Neural cell (in vitro differentiated cells): Measurements from ENCODE around the gene MS4A18. TPM values are rescaled to one million over a fixed set of nuclear protein-coding genes. Genes with fewer than 3 reads are reported as not detected.

Experiments
- H2AFZ ChIP-seq: fragments of 200-600, 300-800 bp; sonication (generic), shearing (Covaris generic); 2 replicates; pipeline ENCODE4 v1.6.0; 2014; ENCODE audit warnings: low read depth, mild to moderate bottlenecking, antibody characterized with exemption, low read length, moderate library complexity
- H3F3A ChIP-seq: fragments of 200-600 bp; shearing (Covaris generic); 2 replicates; pipeline ENCODE4 v1.6.1; 2016; ENCODE audit warnings: mild to moderate bottlenecking, moderate library complexity, mixed read lengths, antibody characterized with exemption, low read length; ENCODE audit not compliant: insufficient read depth, poor library complexity, severe bottlenecking
- H3K27ac ChIP-seq: fragments of 200-600, 300-800 bp; sonication (generic), shearing (Covaris generic); 2 replicates; pipeline ENCODE4 v1.5.1; 2014; ENCODE audit warnings: mild to moderate bottlenecking, low read length, moderate library complexity
- H3K27me3 ChIP-seq: fragments of 300-800, 200-600 bp; sonication (generic), shearing (Covaris generic); 2 replicates; pipeline ENCODE4 v1.6.0; 2014; ENCODE audit warnings: mild to moderate bottlenecking, low read depth, low read length, moderate library complexity; ENCODE audit not compliant: insufficient read depth
- H3K36me3 ChIP-seq: fragments of 300-800, 200-600 bp; sonication (generic), shearing (Covaris generic); 2 replicates; pipeline ENCODE4 v1.5.1; 2014; ENCODE audit warnings: mild to moderate bottlenecking, antibody characterized with exemption, low read length, moderate library complexity; ENCODE audit not compliant: insufficient read depth
- H3K4me2 ChIP-seq: fragments of 300-800, 200-600 bp; sonication (generic), shearing (Covaris generic); 2 replicates; pipeline ENCODE4 v1.6.0; 2014; ENCODE audit warnings: mild to moderate bottlenecking, low read length
- H3K4me3 ChIP-seq: fragments of 300-800, 200-600 bp; sonication (generic), shearing (Covaris generic); 2 replicates; pipeline ENCODE4 v1.5.1; 2014; ENCODE audit warnings: mild to moderate bottlenecking, low read length, moderate library complexity
- H3K79me2 ChIP-seq: fragments of 200-600 bp; shearing (Covaris generic); replicated peaks from 2 replicates; pipeline ENCODE4 v1.6.0; 2014; ENCODE audit warnings: mild to moderate bottlenecking, low read length, moderate library complexity; ENCODE audit not compliant: insufficient read depth
- H3K9ac ChIP-seq: fragments of 300-800, 200-600 bp; sonication (generic), shearing (Covaris generic); 2 replicates; pipeline ENCODE4 v1.6.1; 2016; ENCODE audit warnings: mild to moderate bottlenecking, low read length, mixed read lengths
- H3K9me2 ChIP-seq: fragments of 200-600 bp; shearing (Covaris generic); 2 replicates; pipeline ENCODE4 v1.6.1; 2016; ENCODE audit warnings: mild to moderate bottlenecking, low read length, mixed read lengths; ENCODE audit not compliant: insufficient read depth
- H3K9me3 ChIP-seq: fragments of 200-600, 300-800 bp; sonication (generic), shearing (Covaris generic); 2 replicates; pipeline ENCODE4 v1.6.1; 2016; ENCODE audit warnings: mild to moderate bottlenecking, mixed run types, low read length, moderate library complexity, mixed read lengths
- H4K20me1 ChIP-seq: fragments of 200-600 bp; shearing (Covaris generic); 2 replicates; pipeline ENCODE4 v1.6.1; 2016; ENCODE audit warnings: mild to moderate bottlenecking, mixed run types; ENCODE audit not compliant: insufficient read depth
- EP300 ChIP-seq: fragments of 450-650 bp; conservative IDR thresholded peaks from 2 replicates; pipeline ENCODE4 v1.6.1; 2014; ENCODE audit warnings: antibody characterized with exemption, mild to moderate bottlenecking, moderate library complexity; ENCODE audit not compliant: poor library complexity, severe bottlenecking
- EZH2 ChIP-seq: fragments of 200-600, 300-800 bp; shearing (Covaris generic), sonication (generic); IDR thresholded peaks from 2 replicates; pipeline ENCODE4 v1.6.1; 2014; ENCODE audit warnings: antibody characterized with exemption, low read length, borderline replicate concordance, mild to moderate bottlenecking; ENCODE audit not compliant: insufficient read depth, poor library complexity, severe bottlenecking
- MXI1 ChIP-seq: fragments of 450-650 bp; conservative IDR thresholded peaks from 2 replicates; pipeline ENCODE4 v1.6.1; 2014; ENCODE audit warnings: antibody characterized with exemption, mild to moderate bottlenecking; ENCODE audit not compliant: poor library complexity, severe bottlenecking
- POLR2AphosphoS5 ChIP-seq: IDR thresholded peaks from 2 replicates; pipeline ENCODE4 v1.6.1; 2012
- RAD21 ChIP-seq: fragments of 450-650 bp; conservative IDR thresholded peaks from 2 replicates; pipeline ENCODE4 v1.6.1; 2014; ENCODE audit warnings: antibody characterized with exemption, mild to moderate bottlenecking, moderate library complexity
- SMC3 ChIP-seq: fragments of 450-650 bp; conservative IDR thresholded peaks from 2 replicates; pipeline ENCODE4 v1.6.1; 2014; ENCODE audit warnings: antibody characterized with exemption, mild to moderate bottlenecking, moderate library complexity; ENCODE audit not compliant: poor library complexity
- TAF1 ChIP-seq: IDR thresholded peaks from 2 replicates; pipeline ENCODE4 v1.6.1; 2012; ENCODE audit warnings: low read depth
- polyA plus RNA-seq: library from polyadenylated mRNA; depleted of rRNA; stranded (reverse); fragments of >200 nt; gene quantifications from 2 replicates; pipeline ENCODE4 v1.2.3, GENCODE V29; 2014
- TF ChIP-seq, protein P1 (sequence below): IDR thresholded peaks from 2 replicates; pipeline ENCODE4 v1.6.1; 2012; ENCODE audit warnings: borderline replicate concordance
- TF ChIP-seq, protein P2 (sequence below): fragments of 450-650 bp; IDR thresholded peaks from 2 replicates; pipeline ENCODE4 v1.5.1; 2014; ENCODE audit warnings: antibody characterized with exemption, mild to moderate bottlenecking, moderate library complexity; ENCODE audit not compliant: poor library complexity, severe bottlenecking

Gene MS4A18
- polyA plus RNA-seq, 1 donor from 2014 or later, result not detected

DNA sequence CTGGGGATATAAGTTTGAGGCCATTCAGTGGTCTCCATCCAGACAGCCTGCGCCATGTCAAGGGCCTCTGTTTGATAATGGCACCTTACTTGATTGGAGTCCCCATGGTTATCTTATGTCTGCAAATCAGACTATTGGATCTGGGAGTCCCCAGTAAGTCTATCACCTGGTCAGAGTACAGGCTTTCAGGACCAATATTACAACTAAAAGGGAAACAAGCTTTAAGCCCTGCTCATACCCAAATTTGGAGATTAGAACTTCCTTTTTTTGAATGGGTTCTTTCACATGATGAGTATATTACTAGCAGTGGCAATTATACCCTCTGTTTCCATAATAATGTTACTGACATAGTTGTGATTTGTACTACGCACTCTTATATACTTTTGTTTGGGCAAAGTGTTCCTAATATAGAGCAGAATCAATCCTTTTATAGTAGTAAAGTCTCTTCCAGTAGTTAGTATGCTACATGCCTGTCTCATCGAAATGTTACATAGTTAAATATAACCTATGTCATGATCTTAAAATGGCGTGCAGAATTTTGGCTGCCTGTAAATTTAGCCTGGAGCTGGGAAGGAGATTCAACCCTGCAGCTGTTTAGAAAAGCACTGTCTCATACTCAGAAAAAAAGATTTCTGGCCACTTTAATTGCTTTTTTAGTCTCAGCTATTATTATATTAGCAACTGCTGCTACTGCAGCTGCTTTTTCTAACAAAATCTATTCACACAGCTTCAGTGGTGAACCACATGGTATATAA lies 37.1 kb downstream of the MS4A18 start:
- H3F3A ChIP-seq, result no peaks in the 10 kb centered on the region
- no peak overlapping the region for H3K4me3 ChIP-seq
- H3K27me3 ChIP-seq, result no peaks in the 10 kb centered on the region
- H3K79me2 ChIP-seq, result no peaks in the 10 kb centered on the region
- no peaks in the 10 kb centered on the region for H3K9me2 ChIP-seq
- H3K4me2 ChIP-seq, result no peak overlapping the region
- no peaks in the 10 kb centered on the region for H4K20me1 ChIP-seq
- TF ChIP-seq EZH2, result no peak
- no peak for TF ChIP-seq MXI1
- TF ChIP-seq RAD21, result no peak
- TF ChIP-seq SMC3, result no peak
- TF ChIP-seq EP300, result no peak
- TF ChIP-seq, protein P1, sequence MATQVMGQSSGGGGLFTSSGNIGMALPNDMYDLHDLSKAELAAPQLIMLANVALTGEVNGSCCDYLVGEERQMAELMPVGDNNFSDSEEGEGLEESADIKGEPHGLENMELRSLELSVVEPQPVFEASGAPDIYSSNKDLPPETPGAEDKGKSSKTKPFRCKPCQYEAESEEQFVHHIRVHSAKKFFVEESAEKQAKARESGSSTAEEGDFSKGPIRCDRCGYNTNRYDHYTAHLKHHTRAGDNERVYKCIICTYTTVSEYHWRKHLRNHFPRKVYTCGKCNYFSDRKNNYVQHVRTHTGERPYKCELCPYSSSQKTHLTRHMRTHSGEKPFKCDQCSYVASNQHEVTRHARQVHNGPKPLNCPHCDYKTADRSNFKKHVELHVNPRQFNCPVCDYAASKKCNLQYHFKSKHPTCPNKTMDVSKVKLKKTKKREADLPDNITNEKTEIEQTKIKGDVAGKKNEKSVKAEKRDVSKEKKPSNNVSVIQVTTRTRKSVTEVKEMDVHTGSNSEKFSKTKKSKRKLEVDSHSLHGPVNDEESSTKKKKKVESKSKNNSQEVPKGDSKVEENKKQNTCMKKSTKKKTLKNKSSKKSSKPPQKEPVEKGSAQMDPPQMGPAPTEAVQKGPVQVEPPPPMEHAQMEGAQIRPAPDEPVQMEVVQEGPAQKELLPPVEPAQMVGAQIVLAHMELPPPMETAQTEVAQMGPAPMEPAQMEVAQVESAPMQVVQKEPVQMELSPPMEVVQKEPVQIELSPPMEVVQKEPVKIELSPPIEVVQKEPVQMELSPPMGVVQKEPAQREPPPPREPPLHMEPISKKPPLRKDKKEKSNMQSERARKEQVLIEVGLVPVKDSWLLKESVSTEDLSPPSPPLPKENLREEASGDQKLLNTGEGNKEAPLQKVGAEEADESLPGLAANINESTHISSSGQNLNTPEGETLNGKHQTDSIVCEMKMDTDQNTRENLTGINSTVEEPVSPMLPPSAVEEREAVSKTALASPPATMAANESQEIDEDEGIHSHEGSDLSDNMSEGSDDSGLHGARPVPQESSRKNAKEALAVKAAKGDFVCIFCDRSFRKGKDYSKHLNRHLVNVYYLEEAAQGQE, result no peak
- TF ChIP-seq, protein P2, sequence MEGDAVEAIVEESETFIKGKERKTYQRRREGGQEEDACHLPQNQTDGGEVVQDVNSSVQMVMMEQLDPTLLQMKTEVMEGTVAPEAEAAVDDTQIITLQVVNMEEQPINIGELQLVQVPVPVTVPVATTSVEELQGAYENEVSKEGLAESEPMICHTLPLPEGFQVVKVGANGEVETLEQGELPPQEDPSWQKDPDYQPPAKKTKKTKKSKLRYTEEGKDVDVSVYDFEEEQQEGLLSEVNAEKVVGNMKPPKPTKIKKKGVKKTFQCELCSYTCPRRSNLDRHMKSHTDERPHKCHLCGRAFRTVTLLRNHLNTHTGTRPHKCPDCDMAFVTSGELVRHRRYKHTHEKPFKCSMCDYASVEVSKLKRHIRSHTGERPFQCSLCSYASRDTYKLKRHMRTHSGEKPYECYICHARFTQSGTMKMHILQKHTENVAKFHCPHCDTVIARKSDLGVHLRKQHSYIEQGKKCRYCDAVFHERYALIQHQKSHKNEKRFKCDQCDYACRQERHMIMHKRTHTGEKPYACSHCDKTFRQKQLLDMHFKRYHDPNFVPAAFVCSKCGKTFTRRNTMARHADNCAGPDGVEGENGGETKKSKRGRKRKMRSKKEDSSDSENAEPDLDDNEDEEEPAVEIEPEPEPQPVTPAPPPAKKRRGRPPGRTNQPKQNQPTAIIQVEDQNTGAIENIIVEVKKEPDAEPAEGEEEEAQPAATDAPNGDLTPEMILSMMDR, result no peak
- TF ChIP-seq TAF1, result no peak
- no peak for TF ChIP-seq POLR2AphosphoS5
- H2AFZ ChIP-seq, result no peak overlapping the region
- H3K9me3 ChIP-seq, result no peaks in the 10 kb centered on the region
- no peaks in the 10 kb centered on the region for H3K36me3 ChIP-seq
- H3K27ac ChIP-seq, result no peak overlapping the region
- no peak overlapping the region for H3K9ac ChIP-seq

DNA sequence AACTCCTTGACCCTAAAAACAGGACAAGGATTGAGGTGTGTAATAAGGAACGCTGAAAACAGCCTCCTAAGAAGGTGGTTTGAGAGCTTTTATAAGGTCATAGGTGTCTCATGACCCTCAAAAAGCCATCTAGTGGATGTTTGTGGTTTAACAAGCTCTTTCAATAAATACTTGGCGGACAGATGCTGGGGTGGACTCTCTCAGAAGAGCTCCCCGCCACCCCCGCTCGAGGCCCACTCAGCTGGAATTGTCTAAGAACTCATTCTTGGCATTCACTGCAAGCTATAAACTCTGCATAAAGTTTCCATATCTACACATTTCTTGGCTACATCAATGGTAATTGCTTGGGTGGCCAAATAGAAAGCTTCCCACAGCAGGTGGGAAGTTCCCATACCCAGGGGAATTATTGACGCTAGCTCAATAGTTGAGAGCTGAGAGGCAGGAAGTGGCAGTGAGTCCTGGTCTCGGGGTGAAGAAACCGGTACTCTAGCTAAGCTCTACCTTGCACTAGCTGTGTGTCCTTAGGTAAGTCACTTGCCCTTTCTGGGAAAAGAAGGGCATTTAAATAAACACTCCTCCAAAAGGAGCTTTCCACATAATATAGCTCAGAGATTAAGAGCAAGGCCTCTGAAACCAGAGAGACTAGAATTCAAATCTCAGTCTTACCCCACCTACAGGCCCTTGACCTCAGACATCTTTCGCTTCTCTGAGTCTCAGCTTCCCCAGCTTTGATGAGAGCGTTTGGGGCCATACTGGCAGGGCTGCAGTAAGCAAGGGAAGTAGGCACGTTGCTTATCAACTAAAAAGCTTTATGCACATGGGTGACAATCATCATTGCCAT lies 38.6 kb downstream of the MS4A18 start:
- Histone ChIP-seq H3K36me3 (no peaks in the 10 kb centered on the region), H3K9me3 (no peaks in the 10 kb centered on the region), H3K9me2 (no peaks in the 10 kb centered on the region), H3F3A (no peaks in the 10 kb centered on the region), H3K4me2 (no peak overlapping the region), H2AFZ (no peak overlapping the region), H3K4me3 (no peak overlapping the region), H4K20me1 (no peaks in the 10 kb centered on the region), H3K27ac (no peak overlapping the region), H3K79me2 (no peaks in the 10 kb centered on the region), H3K9ac (no peak overlapping the region), H3K27me3 (no peaks in the 10 kb centered on the region)
- TF ChIP-seq EZH2, result no peak
- peak; percentile 31 for TF ChIP-seq SMC3
